Hepatic stellate cell (primary cell): ENCODE data around the gene ZFYVE16.
"Not testable (repeated sequence)": the region's sequence is repeated elsewhere in the genome, so short reads cannot be mapped to it uniquely, and the experiment has no call there.

ENCODE experiments used
- DNase-seq: peaks from one replicate; pipeline ENCODE4 v3.0.0; 2011; ENCODE audit warnings: low spot score

ZFYVE16 gene

GRCh38 chr5:80487829-80488721 is 80.2 kb downstream of the ZFYVE16 start, which contains the start of gene FAM151B:
TSS of gene FAM151B (plus strand) at chr5:80488100. CDS start at chr5:80488124, 24 bp downstream.
- DNase-seq, result peak; percentile 82

GRCh38 chr5:80491296-80491695 is 83.4 kb downstream of the ZFYVE16 start:
- DNase-seq, result no peak

- DNase-seq, result no peak
Measured at GRCh38 chr5:80492741-80493140, 84.9 kb downstream of the ZFYVE16 start.

GRCh38 chr5:80493443-80493842 is 85.6 kb downstream of the ZFYVE16 start:
- DNase-seq, result not testable (repeated sequence)

- no peak for DNase-seq
Measured at GRCh38 chr5:80495891-80496290, 88.0 kb downstream of the ZFYVE16 start.

GRCh38 chr5:80502800-80503199 is 94.9 kb downstream of the ZFYVE16 start:
- no peak for DNase-seq

- DNase-seq, result no peak
Measured at GRCh38 chr5:80503641-80504040, 95.8 kb downstream of the ZFYVE16 start.

GRCh38 chr5:80504833-80505232 is 97.0 kb downstream of the ZFYVE16 start:
- no peak for DNase-seq

GRCh38 chr5:80507663-80508062 is 99.8 kb downstream of the ZFYVE16 start:
- DNase-seq, result no peak

- DNase-seq, result no peak
Measured at GRCh38 chr5:80508844-80509243, 101.0 kb downstream of the ZFYVE16 start.

GRCh38 chr5:80509362-80509761 is 101.5 kb downstream of the ZFYVE16 start:
- no peak for DNase-seq

- no peak for DNase-seq
Measured at GRCh38 chr5:80516826-80517225, 109.0 kb downstream of the ZFYVE16 start.
